PFSK-1 (cell line): ENCODE measurements around the gene FBXO34.

ENCODE experiments used
- FOXP2 ChIP-seq: optimal IDR thresholded peaks from 2 replicates; pipeline ENCODE3; 2011; ENCODE audit warnings: borderline replicate concordance, control low read depth, inconsistent platforms; ENCODE audit not compliant: insufficient read depth; ENCODE audit errors: extremely low read length, extremely low read depth
- POLR2AphosphoS5 ChIP-seq: IDR thresholded peaks from 2 replicates; pipeline ENCODE4 v1.6.1; 2012; ENCODE audit warnings: low read depth, mild to moderate bottlenecking, control low read depth, low read length, moderate library complexity
- REST ChIP-seq, 2 experiments: IDR thresholded peaks; 2 replicates each; pipeline versions ENCODE4 v1.6.1 to v1.8.0; 2011 to 2012; ENCODE audit warnings: low read depth in 2 of 2, low read length in 2 of 2, control low read depth in 1 of 2, inconsistent platforms in 1 of 2, mild to moderate bottlenecking in 1 of 2, moderate library complexity in 1 of 2; ENCODE audit not compliant: insufficient read depth in 1 of 2
- SIN3A ChIP-seq: IDR thresholded peaks from 2 replicates; pipeline ENCODE4 v1.6.1; 2012; ENCODE audit warnings: mild to moderate bottlenecking, low read length, moderate library complexity, borderline replicate concordance; ENCODE audit not compliant: insufficient read depth
- TAF1 ChIP-seq: IDR thresholded peaks from 2 replicates; pipeline ENCODE4 v1.6.1; 2012; ENCODE audit warnings: low read length, control low read depth, borderline replicate concordance; ENCODE audit not compliant: insufficient read depth

The FBXO34 gene

GRCh38 chr14:55297611-55298499, 26.6 kb downstream of the FBXO34 start:
- no peak for TF ChIP-seq FOXP2
- TF ChIP-seq POLR2AphosphoS5 = no peak
- no peak for TF ChIP-seq SIN3A
- TF ChIP-seq TAF1 = no peak
- TF ChIP-seq REST (IDR thresholded peaks at IDR 0.05; ENCODE audit: insufficient read depth in 1 of 2, low read depth in 2 of 2, low read length in 2 of 2) = no peak

- TF ChIP-seq SIN3A (no peak), FOXP2 (no peak), TAF1 (no peak), POLR2AphosphoS5 (no peak), REST (IDR thresholded peaks at IDR 0.05; ENCODE audit: insufficient read depth in 1 of 2, low read depth in 2 of 2, low read length in 2 of 2) (no peak)
These were observed 27.2 kb downstream of the FBXO34 start for GRCh38 chr14:55298500-55298822.

- TF ChIP-seq REST (IDR thresholded peaks at IDR 0.05; ENCODE audit: insufficient read depth in 1 of 2, low read depth in 2 of 2, low read length in 2 of 2) = no peak
- TF ChIP-seq TAF1 = no peak
- TF ChIP-seq FOXP2 = no peak
- no peak for TF ChIP-seq POLR2AphosphoS5
- TF ChIP-seq SIN3A = no peak
These were observed 30.4 kb downstream of the FBXO34 start for GRCh38 chr14:55301437-55302121.

- no peak for TF ChIP-seq SIN3A
- no peak for TF ChIP-seq FOXP2
- TF ChIP-seq REST (IDR thresholded peaks at IDR 0.05; ENCODE audit: insufficient read depth in 1 of 2, low read depth in 2 of 2, low read length in 2 of 2) = no peak
- TF ChIP-seq POLR2AphosphoS5 = no peak
- TF ChIP-seq TAF1 = no peak
These were observed 31.3 kb downstream of the FBXO34 start for GRCh38 chr14:55302367-55303124.
